HEK293 (cell line): ENCODE data around the gene ACAA1.
A peak's percentile ranks its signal among the peaks of the same experiment; 100 is the strongest.

ENCODE experiments used
- CTCF ChIA-PET: fragments of 350-600 bp; formaldehyde crosslinking; extraction: SDS; loops from one replicate; lab custom pipeline; 2021; ENCODE audit warnings: antibody characterized with exemption; lab: Yijun Ruan, JAX
- POLR2A ChIA-PET: fragments of 300-600 bp; formaldehyde crosslinking; extraction: SDS; loops from one replicate; lab custom pipeline; 2020; ENCODE audit warnings: antibody characterized with exemption, inconsistent platforms; lab: Yijun Ruan, JAX
- H3K27ac ChIP-seq: fragments of 200-500 bp; sonication (Bioruptor generic); 2 replicates; pipeline ENCODE4 v1.5.1; 2014; ENCODE audit warnings: low read depth, low read length, control low read depth, inconsistent platforms; ENCODE audit errors: extremely low read depth
- H3K36me3 ChIP-seq, 2 experiments: fragments of 200-500 bp in 1 of 2; sonication (Bioruptor generic) in 1 of 2; 1 replicate in 1 of 2; 2 replicates in 1 of 2; pipeline ENCODE4 v1.5.1; 2014 to 2017; ENCODE audit warnings: inconsistent platforms in 2 of 2, low read length in 2 of 2; ENCODE audit not compliant: control insufficient read depth in 2 of 2, insufficient read depth in 1 of 2
- H3K4me1 ChIP-seq: fragments of 200-500 bp; sonication (Bioruptor generic); 2 replicates; pipeline ENCODE4 v1.5.1; 2014; ENCODE audit warnings: mild to moderate bottlenecking, low read length, inconsistent platforms; ENCODE audit not compliant: control insufficient read depth, insufficient read depth
- H3K4me3 ChIP-seq: 2 replicates; pipeline ENCODE4 v1.5.1; 2011; ENCODE audit warnings: low read depth, mild to moderate bottlenecking, control low read depth, low read length, moderate library complexity
- H3K9me3 ChIP-seq: fragments of 200-500 bp; sonication (Bioruptor generic); 2 replicates; pipeline ENCODE4 v1.5.1; 2014; ENCODE audit warnings: low read depth, low read length, inconsistent platforms; ENCODE audit not compliant: control insufficient read depth, insufficient read depth
- FEZF1 ChIP-seq: fragments of 450-650 bp; formaldehyde crosslinking; IDR thresholded peaks from 2 replicates; pipeline ENCODE4 v1.5.1; 2016; ENCODE audit warnings: missing biosample characterization, missing genetic modification characterization
- GLIS1 ChIP-seq: fragments of 450-650 bp; formaldehyde crosslinking; IDR thresholded peaks from 2 replicates; pipeline ENCODE4 v1.5.1; 2016; ENCODE audit warnings: missing biosample characterization, missing genetic modification characterization
- ZFHX2 ChIP-seq: fragments of 450-650 bp; formaldehyde crosslinking; conservative IDR thresholded peaks from 2 replicates; pipeline ENCODE4 v1.5.1; 2016; ENCODE audit warnings: missing biosample characterization, missing genetic modification characterization
- ZFP37 ChIP-seq: fragments of 450-650 bp; formaldehyde crosslinking; IDR thresholded peaks from 2 replicates; pipeline ENCODE4 v1.5.1; 2016; ENCODE audit warnings: missing biosample characterization, missing genetic modification characterization
- ZFP41 ChIP-seq: fragments of 450-650 bp; formaldehyde crosslinking; IDR thresholded peaks from 2 replicates; pipeline ENCODE4 v1.5.1; 2016; ENCODE audit warnings: missing biosample characterization, missing genetic modification characterization, borderline replicate concordance
- ZNF214 ChIP-seq: fragments of 450-650 bp; formaldehyde crosslinking; IDR thresholded peaks from 2 replicates; pipeline ENCODE4 v1.5.1; 2017; ENCODE audit warnings: missing biosample characterization, mild to moderate bottlenecking, missing genetic modification characterization, borderline replicate concordance
- ZNF48 ChIP-seq: fragments of 450-650 bp; formaldehyde crosslinking; IDR thresholded peaks from 2 replicates; pipeline ENCODE4 v1.5.1; 2016; ENCODE audit warnings: missing biosample characterization, missing genetic modification characterization
- ZNF548 ChIP-seq: fragments of 450-650 bp; formaldehyde crosslinking; IDR thresholded peaks from 2 replicates; pipeline ENCODE4 v1.5.1; 2016; ENCODE audit warnings: missing biosample characterization, missing genetic modification characterization
- ZNF561 ChIP-seq: fragments of 450-650 bp; IDR thresholded peaks from 2 replicates; pipeline ENCODE4 v1.5.1; 2018; ENCODE audit warnings: missing biosample characterization, missing genetic modification characterization, borderline replicate concordance
- ZNF629 ChIP-seq: fragments of 450-650 bp; formaldehyde crosslinking; IDR thresholded peaks from 2 replicates; pipeline ENCODE4 v1.5.1; 2017; ENCODE audit warnings: missing biosample characterization, missing genetic modification characterization
- ZNF658 ChIP-seq: fragments of 450-650 bp; formaldehyde crosslinking; IDR thresholded peaks from 2 replicates; pipeline ENCODE4; 2016; ENCODE audit warnings: missing biosample characterization, missing genetic modification characterization
- ZNF701 ChIP-seq: fragments of 450-650 bp; formaldehyde crosslinking; IDR thresholded peaks from 2 replicates; pipeline ENCODE4 v1.5.1; 2016; ENCODE audit warnings: missing biosample characterization, missing genetic modification characterization
- TF ChIP-seq, protein P1 (sequence below): sonication (generic); formaldehyde crosslinking; IDR thresholded peaks from 2 replicates; pipeline ENCODE4 v1.8.1; 2022; ENCODE audit warnings: mild to moderate bottlenecking, moderate library complexity, missing genetic modification reagents
- TF ChIP-seq, protein P2 (sequence below): fragments of 450-650 bp; formaldehyde crosslinking; IDR thresholded peaks from 2 replicates; pipeline ENCODE4 v1.5.1; 2016; ENCODE audit warnings: missing biosample characterization, missing genetic modification characterization
- TF ChIP-seq, protein P3 (sequence below): fragments of 450-650 bp; formaldehyde crosslinking; IDR thresholded peaks from 2 replicates; pipeline ENCODE4 v1.5.1; 2016; ENCODE audit warnings: missing biosample characterization, missing genetic modification characterization, borderline replicate concordance

Gene ACAA1

DNA sequence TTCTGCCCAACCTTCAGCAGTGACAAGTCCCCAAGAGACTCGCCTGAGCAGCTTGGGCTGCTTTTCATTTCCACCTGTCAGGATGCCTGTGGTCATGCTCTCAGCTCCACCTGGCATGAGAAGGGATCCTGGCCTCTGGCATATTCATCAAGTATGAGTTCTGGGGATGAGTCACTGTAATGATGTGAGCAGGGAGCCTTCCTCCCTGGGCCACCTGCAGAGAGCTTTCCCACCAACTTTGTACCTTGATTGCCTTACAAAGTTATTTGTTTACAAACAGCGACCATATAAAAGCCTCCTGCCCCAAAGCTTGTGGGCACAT lies 5.0 kb upstream of the ACAA1 start:
- no peaks in the 10 kb centered on the region for H3K4me1 ChIP-seq
- TF ChIP-seq GLIS1 (tag by site-specific recombination) (peak; percentile 7; the same call in 1 of the 2 replicates), ZFP41 (no peak)
- H3K4me3 ChIP-seq = no peak overlapping the region
- CTCF ChIA-PET = no interaction called here
- no peaks in the 10 kb centered on the region for H3K9me3 ChIP-seq
- no peak overlapping the region for H3K27ac ChIP-seq
- no peaks in the 10 kb centered on the region for H3K36me3 ChIP-seq
- POLR2A ChIA-PET = interaction anchor here (1.1 kb wide), 1 partner anchor 23 kb away, joined by 3 read pairs; the partner anchor contains the start of gene OXSR1

DNA sequence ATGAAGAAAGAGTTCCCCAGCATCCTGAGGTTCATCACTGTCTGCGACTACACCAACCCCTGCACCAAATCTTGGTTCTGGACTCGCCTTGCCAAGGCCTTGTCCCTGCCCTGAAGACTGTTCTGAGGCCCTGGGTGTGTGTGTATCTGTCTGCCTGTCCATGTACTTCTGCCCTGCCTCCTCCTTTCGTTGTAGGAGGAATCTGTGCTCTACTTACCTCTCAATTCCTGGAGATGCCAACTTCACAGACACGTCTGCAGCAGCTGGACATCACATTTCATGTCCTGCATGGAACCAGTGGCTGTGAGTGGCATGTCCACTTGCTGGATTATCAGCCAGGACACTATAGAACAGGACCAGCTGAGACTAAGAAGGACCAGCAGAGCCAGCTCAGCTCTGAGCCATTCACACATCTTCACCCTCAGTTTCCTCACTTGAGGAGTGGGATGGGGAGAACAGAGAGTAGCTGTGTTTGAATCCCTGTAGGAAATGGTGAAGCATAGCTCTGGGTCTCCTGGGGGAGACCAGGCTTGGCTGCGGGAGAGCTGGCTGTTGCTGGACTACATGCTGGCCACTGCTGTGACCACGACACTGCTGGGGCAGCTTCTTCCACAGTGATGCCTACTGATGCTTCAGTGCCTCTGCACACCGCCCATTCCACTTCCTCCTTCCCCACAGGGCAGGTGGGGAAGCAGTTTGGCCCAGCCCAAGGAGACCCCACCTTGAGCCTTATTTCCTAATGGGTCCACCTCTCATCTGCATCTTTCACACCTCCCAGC lies 4.4 kb upstream of the ACAA1 start:
- no peaks in the 10 kb centered on the region for H3K4me1 ChIP-seq
- H3K27ac ChIP-seq = no peak overlapping the region
- no peak overlapping the region for H3K4me3 ChIP-seq
- no peak for TF ChIP-seq ZNF561 (tag by site-specific recombination)
- TF ChIP-seq, protein P1, sequence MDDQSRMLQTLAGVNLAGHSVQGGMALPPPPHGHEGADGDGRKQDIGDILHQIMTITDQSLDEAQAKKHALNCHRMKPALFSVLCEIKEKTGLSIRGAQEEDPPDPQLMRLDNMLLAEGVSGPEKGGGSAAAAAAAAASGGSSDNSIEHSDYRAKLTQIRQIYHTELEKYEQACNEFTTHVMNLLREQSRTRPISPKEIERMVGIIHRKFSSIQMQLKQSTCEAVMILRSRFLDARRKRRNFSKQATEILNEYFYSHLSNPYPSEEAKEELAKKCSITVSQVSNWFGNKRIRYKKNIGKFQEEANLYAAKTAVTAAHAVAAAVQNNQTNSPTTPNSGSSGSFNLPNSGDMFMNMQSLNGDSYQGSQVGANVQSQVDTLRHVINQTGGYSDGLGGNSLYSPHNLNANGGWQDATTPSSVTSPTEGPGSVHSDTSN (CRISPR knock-in tag) = no peak
- no peak for TF ChIP-seq ZNF548 (tag by site-specific recombination)
- no peak for TF ChIP-seq ZFP37 (tag by site-specific recombination)
- TF ChIP-seq, protein P2, sequence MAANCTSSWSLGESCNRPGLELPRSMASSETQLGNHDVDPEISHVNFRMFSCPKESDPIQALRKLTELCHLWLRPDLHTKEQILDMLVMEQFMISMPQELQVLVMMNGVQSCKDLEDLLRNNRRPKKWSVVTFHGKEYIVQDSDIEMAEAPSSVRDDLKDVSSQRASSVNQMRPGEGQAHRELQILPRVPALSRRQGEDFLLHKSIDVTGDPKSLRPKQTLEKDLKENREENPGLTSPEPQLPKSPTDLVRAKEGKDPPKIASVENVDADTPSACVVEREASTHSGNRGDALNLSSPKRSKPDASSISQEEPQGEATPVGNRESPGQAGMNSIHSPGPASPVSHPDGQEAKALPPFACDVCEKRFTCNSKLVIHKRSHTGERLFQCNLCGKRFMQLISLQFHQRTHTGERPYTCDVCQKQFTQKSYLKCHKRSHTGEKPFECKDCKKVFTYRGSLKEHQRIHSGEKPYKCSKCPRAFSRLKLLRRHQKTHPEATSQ (tag by site-specific recombination) = no peak
- no peak for TF ChIP-seq ZNF214
- TF ChIP-seq ZNF629 (tag by site-specific recombination) = no peak
- TF ChIP-seq, protein P3, sequence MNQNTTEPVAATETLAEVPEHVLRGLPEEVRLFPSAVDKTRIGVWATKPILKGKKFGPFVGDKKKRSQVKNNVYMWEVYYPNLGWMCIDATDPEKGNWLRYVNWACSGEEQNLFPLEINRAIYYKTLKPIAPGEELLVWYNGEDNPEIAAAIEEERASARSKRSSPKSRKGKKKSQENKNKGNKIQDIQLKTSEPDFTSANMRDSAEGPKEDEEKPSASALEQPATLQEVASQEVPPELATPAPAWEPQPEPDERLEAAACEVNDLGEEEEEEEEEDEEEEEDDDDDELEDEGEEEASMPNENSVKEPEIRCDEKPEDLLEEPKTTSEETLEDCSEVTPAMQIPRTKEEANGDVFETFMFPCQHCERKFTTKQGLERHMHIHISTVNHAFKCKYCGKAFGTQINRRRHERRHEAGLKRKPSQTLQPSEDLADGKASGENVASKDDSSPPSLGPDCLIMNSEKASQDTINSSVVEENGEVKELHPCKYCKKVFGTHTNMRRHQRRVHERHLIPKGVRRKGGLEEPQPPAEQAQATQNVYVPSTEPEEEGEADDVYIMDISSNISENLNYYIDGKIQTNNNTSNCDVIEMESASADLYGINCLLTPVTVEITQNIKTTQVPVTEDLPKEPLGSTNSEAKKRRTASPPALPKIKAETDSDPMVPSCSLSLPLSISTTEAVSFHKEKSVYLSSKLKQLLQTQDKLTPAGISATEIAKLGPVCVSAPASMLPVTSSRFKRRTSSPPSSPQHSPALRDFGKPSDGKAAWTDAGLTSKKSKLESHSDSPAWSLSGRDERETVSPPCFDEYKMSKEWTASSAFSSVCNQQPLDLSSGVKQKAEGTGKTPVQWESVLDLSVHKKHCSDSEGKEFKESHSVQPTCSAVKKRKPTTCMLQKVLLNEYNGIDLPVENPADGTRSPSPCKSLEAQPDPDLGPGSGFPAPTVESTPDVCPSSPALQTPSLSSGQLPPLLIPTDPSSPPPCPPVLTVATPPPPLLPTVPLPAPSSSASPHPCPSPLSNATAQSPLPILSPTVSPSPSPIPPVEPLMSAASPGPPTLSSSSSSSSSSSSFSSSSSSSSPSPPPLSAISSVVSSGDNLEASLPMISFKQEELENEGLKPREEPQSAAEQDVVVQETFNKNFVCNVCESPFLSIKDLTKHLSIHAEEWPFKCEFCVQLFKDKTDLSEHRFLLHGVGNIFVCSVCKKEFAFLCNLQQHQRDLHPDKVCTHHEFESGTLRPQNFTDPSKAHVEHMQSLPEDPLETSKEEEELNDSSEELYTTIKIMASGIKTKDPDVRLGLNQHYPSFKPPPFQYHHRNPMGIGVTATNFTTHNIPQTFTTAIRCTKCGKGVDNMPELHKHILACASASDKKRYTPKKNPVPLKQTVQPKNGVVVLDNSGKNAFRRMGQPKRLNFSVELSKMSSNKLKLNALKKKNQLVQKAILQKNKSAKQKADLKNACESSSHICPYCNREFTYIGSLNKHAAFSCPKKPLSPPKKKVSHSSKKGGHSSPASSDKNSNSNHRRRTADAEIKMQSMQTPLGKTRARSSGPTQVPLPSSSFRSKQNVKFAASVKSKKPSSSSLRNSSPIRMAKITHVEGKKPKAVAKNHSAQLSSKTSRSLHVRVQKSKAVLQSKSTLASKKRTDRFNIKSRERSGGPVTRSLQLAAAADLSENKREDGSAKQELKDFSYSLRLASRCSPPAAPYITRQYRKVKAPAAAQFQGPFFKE (tag by site-specific recombination) = no peak
- no peak for TF ChIP-seq FEZF1 (tag by site-specific recombination)
- TF ChIP-seq ZNF701 (tag by site-specific recombination) = no peak
- TF ChIP-seq ZFHX2 = no peak
- no peak for TF ChIP-seq ZNF48 (tag by site-specific recombination)
- no peak for TF ChIP-seq ZNF658 (tag by site-specific recombination)
- no peaks in the 10 kb centered on the region for H3K9me3 ChIP-seq
- no peaks in the 10 kb centered on the region for H3K36me3 ChIP-seq
- ChIA-PET POLR2A (interaction anchor here (1.1 kb wide), 1 partner anchor 24 kb away, joined by 3 read pairs; the partner anchor contains the start of gene OXSR1), CTCF (no interaction called here)
